Adrenal gland (tissue), 12 donors: ENCODE results near the gene DCLK2. TPM values are rescaled to one million over a fixed set of nuclear protein-coding genes. Genes with fewer than 3 reads are reported as not detected.
A peak's percentile ranks its signal among the peaks of the same experiment; 100 is the strongest.
"Not testable (repeated sequence)": the region's sequence is repeated elsewhere in the genome, so short reads cannot be mapped to it uniquely, and the experiment has no call there.

ENCODE experiments used
- DNase-seq, 7 donors: peaks; one replicate each; pipeline ENCODE4 v3.0.0-alpha.2; 2019 to 2020
- H3K27ac ChIP-seq, 5 donors: fragments of 200-600 bp; sonication (generic) in 4 of 5; 1 replicate in 3 of 5; 2 replicates in 2 of 5; pipeline versions ENCODE4 v1.5.1 to v1.8.0; 2016 to 2020; ENCODE audit warnings: mild to moderate bottlenecking in 1 of 5
- H3K27me3 ChIP-seq: fragments of 200-600 bp; 2 replicates; pipeline ENCODE4 v1.8.0; 2021
- H3K36me3 ChIP-seq, 2 donors: fragments of 200-600 bp; replicated peaks in 1 of 2; 1 replicate in 1 of 2; 2 replicates in 1 of 2; pipeline versions ENCODE4 v1.5.1 to v1.8.0; 2018 to 2022
- H3K4me1 ChIP-seq, 2 donors: fragments of 200-600 bp; replicated peaks in 1 of 2; 1 replicate in 1 of 2; 2 replicates in 1 of 2; pipeline versions ENCODE4 v1.5.1 to v1.8.0; 2018 to 2021
- H3K4me3 ChIP-seq, 4 donors: fragments of 200-600 bp; sonication (generic) in 3 of 4; one replicate each; pipeline ENCODE4 v1.5.1; 2016 to 2018
- H3K9me3 ChIP-seq, 3 donors: fragments of 200-600 bp; sonication (generic) in 1 of 3; replicated peaks in 1 of 3; 1 replicate in 2 of 3; 2 replicates in 1 of 3; pipeline versions ENCODE4 v1.5.1 to v1.8.0; 2016 to 2021
- POLR2A ChIP-seq, 2 donors: fragments of 450-650 bp; IDR thresholded peaks; one replicate each; pipeline ENCODE4 v1.6.1; 2017; ENCODE audit warnings: antibody characterized with exemption in 2 of 2, mild to moderate bottlenecking in 2 of 2, moderate library complexity in 1 of 2
- WGBS, 4 donors: extraction: QIAGEN DNeasy Blood & Tissue Kit in 2 of 4; methylation state at CpG; one replicate each; pipeline versions ENCODE4 v1.1.5 to v1.1.7; 2013 to 2017; 5-methylcytosine and 5-hydroxymethylcytosine counted together
- intact Hi-C, 2 donors: fragments of 100-400 bp; cut with DNase I; formaldehyde crosslinking; loops; one replicate each; pipeline versions ENCODE4 v1.14.1 to v1.15.0; 2022 to 2023
- polyA plus RNA-seq, 3 donors: library from polyadenylated mRNA; stranded (reverse); fragments of 200-250 nt in 2 of 3; fragments of 350-450 nt in 1 of 3; fragmentation: Illumina TruSeq in 1 of 3; extraction: RNeasy Lipid Tissue Mini Kit (QIAGEN cat#74804) in 1 of 3; gene quantifications; one replicate each; pipeline ENCODE4 v1.2.3, GENCODE V29; 2013 to 2014
- total RNA-seq, 9 donors: library from RNA; depleted of rRNA in 4 of 9; stranded (reverse); fragments of >200 nt in 4 of 9; fragments of 120-200 nt in 1 of 9; fragmentation: NEBNext Ultra II Directional in 1 of 9; extraction: Animal tissue kit (Norgen Biotek cat#: 25700) in 1 of 9; gene quantifications; one replicate each; pipeline versions ENCODE4 v1.1.0 to v1.2.4, GENCODE V29; 2013 to 2023
- TF ChIP-seq, protein P1 (sequence below), 6 experiments: fragments of 450-650 bp in 4 of 6; fragments of 200-600 bp in 2 of 6; sonication (generic) in 1 of 6; IDR thresholded peaks; 1 replicate in 5 of 6; 2 replicates in 1 of 6; pipeline versions ENCODE4 v1.5.1 to v1.8.0; 2016 to 2021; ENCODE audit warnings: antibody characterized with exemption in 6 of 6, mild to moderate bottlenecking in 2 of 6, moderate library complexity in 1 of 6
- donor health status: healthy with polysubstance abuse.
- donor health status: Bipolar disorder and iron deficiency.
- donor health status: DM: yes; HTN: yes; CAD: no.
- donor health status: DM: no; HTN: no; CAD: no.
- donor health status: DM: no; HTN: no; CAD: no.
- donor health status: DM: yes; HTN: yes; CAD: no.

Gene DCLK2
- total and polyA plus RNA-seq, 12 donors: 2.9 to 11.4 (median 6.3) TPM

DNA sequence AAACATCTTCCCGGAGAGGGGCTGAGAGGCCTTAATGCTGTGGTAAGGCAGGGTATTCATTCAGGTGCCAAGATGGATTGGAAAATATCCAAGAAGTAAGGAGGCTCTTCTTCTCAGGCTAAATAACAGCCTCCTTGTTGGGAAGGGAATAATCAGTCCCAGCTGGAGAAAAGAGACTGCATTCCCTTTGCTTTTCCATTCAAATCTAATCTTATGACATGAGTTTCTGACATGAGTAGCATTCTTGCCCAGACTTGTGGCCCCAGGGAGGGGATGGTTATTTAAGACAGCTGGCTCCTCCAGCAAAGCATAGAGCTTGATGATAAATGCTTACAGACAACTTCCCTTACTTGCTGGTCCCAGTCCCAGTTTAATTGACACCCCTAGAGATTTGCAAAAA, 98.3 kb downstream of the DCLK2 start:
- intact Hi-C loops: no loop called here
- TF ChIP-seq POLR2A (IDR thresholded peaks at IDR 0.05): no peak
- TF ChIP-seq, protein P1, sequence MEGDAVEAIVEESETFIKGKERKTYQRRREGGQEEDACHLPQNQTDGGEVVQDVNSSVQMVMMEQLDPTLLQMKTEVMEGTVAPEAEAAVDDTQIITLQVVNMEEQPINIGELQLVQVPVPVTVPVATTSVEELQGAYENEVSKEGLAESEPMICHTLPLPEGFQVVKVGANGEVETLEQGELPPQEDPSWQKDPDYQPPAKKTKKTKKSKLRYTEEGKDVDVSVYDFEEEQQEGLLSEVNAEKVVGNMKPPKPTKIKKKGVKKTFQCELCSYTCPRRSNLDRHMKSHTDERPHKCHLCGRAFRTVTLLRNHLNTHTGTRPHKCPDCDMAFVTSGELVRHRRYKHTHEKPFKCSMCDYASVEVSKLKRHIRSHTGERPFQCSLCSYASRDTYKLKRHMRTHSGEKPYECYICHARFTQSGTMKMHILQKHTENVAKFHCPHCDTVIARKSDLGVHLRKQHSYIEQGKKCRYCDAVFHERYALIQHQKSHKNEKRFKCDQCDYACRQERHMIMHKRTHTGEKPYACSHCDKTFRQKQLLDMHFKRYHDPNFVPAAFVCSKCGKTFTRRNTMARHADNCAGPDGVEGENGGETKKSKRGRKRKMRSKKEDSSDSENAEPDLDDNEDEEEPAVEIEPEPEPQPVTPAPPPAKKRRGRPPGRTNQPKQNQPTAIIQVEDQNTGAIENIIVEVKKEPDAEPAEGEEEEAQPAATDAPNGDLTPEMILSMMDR (IDR thresholded peaks at IDR 0.05): no peak
- H3K4me3 ChIP-seq: no peak overlapping the region
- 45 to 74% (median 69%) methylated on average over 1 of the region's 1 CpG for WGBS, 4 donors
- peak overlapping the region in 1 of 5 donors; percentile 6 for H3K27ac ChIP-seq
- H3K27me3 ChIP-seq: no peaks in the 10 kb centered on the region
- no peaks in the 10 kb centered on the region for H3K36me3 ChIP-seq
- DNase-seq: no peak
- H3K9me3 ChIP-seq: no peaks in the 10 kb centered on the region
- H3K4me1 ChIP-seq: peaks cover 8 to 11% of the 10 kb centered on the region in 2 donors

DNA sequence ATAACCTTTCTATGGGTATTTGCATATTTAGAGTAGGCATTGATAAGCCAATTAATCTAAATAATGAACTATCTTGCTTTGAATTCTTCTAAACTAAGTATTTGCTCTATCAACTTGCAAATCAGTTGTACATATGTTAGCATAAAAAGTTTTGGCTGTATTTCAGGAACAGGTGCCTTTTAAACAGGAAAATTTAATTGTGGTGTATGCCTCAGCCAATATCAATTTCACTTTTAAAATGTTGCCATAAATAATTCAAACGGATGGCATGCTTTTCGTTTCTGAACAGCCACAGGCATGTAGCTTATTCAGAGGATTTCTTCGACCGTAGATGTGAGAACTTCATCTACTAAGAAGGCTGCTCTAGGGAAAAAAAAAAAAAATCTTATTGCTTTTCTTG, 99.9 kb downstream of the DCLK2 start:
- Histone ChIP-seq H3K4me3 (no peak overlapping the region), H3K27me3 (no peaks in the 10 kb centered on the region), H3K9me3 (no peaks in the 10 kb centered on the region), H3K27ac (no peak overlapping the region), H3K36me3 (no peaks in the 10 kb centered on the region), H3K4me1 (peaks cover 7 to 10% of the 10 kb centered on the region in 2 donors)
- no peak for TF ChIP-seq POLR2A (IDR thresholded peaks at IDR 0.05)
- TF ChIP-seq, protein P1 (IDR thresholded peaks at IDR 0.05): no peak
- no peak for DNase-seq
- intact Hi-C loops: no loop called here
- WGBS, 4 donors: 67 to 74% (median 68%) methylated on average over 4 of the region's 4 CpGs

DNA sequence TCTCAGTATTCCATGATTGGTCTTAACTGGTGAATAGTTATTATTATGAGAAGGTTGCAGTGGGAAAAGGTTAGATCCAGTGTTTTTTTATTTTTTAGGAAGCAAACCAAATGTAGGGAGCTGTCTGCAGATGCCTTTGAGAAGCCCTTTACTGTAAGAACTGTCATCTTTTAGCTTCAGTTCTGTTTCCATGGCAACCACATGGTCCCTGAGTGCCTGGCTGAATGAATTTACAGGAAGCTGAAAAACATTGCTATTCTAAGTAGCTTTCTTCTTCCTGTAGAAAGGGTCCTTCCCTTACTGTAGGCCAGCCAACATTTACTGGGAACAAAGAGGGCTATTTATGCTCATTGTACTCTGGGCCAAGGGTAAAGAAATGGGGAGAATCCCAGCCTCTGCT, 103.3 kb downstream of the DCLK2 start:
- Histone ChIP-seq H3K27me3 (no peaks in the 10 kb centered on the region), H3K36me3 (no peaks in the 10 kb centered on the region), H3K4me1 (peaks cover 0 to 6% of the 10 kb centered on the region in 2 donors), H3K27ac (no peak overlapping the region), H3K9me3 (no peaks in the 10 kb centered on the region), H3K4me3 (no peak overlapping the region)
- intact Hi-C loops: no loop called here
- peak in 2 of 7 donors; percentile 12 to 61 for DNase-seq
- no peak for TF ChIP-seq POLR2A (IDR thresholded peaks at IDR 0.05)
- TF ChIP-seq, protein P1 (IDR thresholded peaks at IDR 0.05): no peak

DNA sequence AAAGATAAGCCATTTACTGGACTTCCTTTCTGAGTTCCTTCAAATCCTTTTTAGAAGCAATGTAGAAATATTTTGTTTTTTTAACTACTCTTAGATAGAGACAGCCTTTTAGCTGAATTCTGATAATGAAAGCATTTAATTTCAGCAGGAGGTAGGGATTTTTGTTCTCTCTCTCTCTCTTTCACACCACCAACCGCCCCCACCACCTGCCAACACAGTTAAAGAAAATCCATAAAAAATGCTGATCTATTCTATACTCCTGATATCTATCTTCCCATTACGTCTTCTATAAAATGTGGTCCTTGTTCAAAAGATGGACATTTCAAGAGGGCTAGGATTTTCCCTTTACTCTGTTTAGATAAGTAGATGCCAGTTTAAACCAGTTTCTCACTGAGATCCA, 104.5 kb downstream of the DCLK2 start:
- intact Hi-C loops: no loop called here
- no peaks in the 10 kb centered on the region for H3K36me3 ChIP-seq

DNA sequence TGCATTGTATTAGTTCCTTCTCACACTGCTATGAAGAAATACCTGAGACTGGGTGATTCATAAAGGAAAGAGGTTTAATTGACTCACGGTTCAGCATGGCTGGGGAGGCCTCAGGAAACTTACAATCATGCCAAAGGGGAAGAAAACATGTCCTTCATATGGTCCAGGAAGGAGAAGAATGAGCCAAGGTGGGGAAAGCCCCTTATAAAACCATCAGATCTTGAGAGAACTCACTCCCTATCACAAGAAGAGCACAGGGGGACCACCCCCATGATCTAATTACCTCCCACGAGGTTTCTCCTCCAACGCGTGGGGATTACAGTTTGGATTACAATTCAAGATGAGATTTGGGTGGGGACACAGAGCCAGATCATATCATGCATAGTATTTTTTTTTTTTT, 106.8 kb downstream of the DCLK2 start:
- intact Hi-C loops, H3K27ac ChIP-seq, H3K27me3 ChIP-seq, H3K4me1 ChIP-seq, H3K36me3 ChIP-seq, H3K9me3 ChIP-seq, H3K4me3 ChIP-seq, DNase-seq: not testable (repeated sequence)
- WGBS, 4 donors: 88 to 91% (median 89%) methylated on average over 4 of the region's 4 CpGs

More for the DNA sequence above, 104.5 kb downstream of the DCLK2 start:
- H3K27ac ChIP-seq: no peak overlapping the region
- DNase-seq: no peak
- H3K4me1 ChIP-seq: peaks cover 0 to 6% of the 10 kb centered on the region in 2 donors
- no peaks in the 10 kb centered on the region for H3K9me3 ChIP-seq
- WGBS, 4 donors: 80 to 92% (median 90%) methylated on average over 2 of the region's 2 CpGs
- no peak for TF ChIP-seq POLR2A (IDR thresholded peaks at IDR 0.05)
- TF ChIP-seq, protein P1 (IDR thresholded peaks at IDR 0.05): no peak
- no peaks in the 10 kb centered on the region for H3K27me3 ChIP-seq
- H3K4me3 ChIP-seq: no peak overlapping the region
